BE2C (cell line): ENCODE measurements around the gene FAM114A1.
"Not testable (repeated sequence)": the region's sequence is repeated elsewhere in the genome, so short reads cannot be mapped to it uniquely, and the experiment has no call there.

Source experiments
- DNase-seq: peaks from one replicate; pipeline ENCODE4 v3.0.0-alpha.2; 2020
- H3K27me3 ChIP-seq: fragments of 250-450 bp; sonication (Bioruptor Pico); 2 replicates; pipeline ENCODE4 v1.5.1; 2020; ENCODE audit warnings: mild to moderate bottlenecking
- H3K36me3 ChIP-seq: fragments of 250-450 bp; sonication (Bioruptor Pico); 2 replicates; pipeline ENCODE4 v1.5.1; 2020; ENCODE audit warnings: mild to moderate bottlenecking
- H3K4me1 ChIP-seq: fragments of 250-450 bp; sonication (Bioruptor Pico); 2 replicates; pipeline ENCODE4 v1.5.1; 2020
- H3K4me3 ChIP-seq: 2 replicates; pipeline ENCODE4 v1.5.1; 2011; ENCODE audit warnings: low read depth, low read length
- H3K9me3 ChIP-seq: fragments of 250-450 bp; sonication (Bioruptor Pico); 2 replicates; pipeline ENCODE4 v1.5.1; 2020
- TF ChIP-seq, protein P1 (sequence below): IDR thresholded peaks from 2 replicates; pipeline ENCODE4 v1.5.1; 2012; ENCODE audit warnings: mild to moderate bottlenecking, low read depth, low read length

FAM114A1 gene

DNA sequence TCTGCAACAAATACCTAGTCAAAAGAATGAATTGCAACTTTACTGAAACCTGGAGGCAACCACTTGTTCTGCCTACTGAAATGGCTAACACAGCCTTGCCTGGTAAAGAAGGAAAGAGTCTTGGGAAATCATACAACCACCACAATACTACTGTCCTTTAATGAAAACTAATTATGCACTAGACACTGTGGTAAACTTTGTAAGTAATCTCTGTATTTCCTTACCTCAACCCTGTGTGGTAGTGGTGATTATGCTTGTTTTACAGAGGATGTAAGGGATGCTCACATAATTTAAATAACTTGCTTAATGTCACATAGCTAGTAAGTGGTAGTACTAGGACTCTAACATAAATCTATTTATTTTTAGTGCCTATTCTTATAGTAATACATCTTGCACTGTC, 119.9 kb downstream of the FAM114A1 start:
- TF ChIP-seq, protein P1, sequence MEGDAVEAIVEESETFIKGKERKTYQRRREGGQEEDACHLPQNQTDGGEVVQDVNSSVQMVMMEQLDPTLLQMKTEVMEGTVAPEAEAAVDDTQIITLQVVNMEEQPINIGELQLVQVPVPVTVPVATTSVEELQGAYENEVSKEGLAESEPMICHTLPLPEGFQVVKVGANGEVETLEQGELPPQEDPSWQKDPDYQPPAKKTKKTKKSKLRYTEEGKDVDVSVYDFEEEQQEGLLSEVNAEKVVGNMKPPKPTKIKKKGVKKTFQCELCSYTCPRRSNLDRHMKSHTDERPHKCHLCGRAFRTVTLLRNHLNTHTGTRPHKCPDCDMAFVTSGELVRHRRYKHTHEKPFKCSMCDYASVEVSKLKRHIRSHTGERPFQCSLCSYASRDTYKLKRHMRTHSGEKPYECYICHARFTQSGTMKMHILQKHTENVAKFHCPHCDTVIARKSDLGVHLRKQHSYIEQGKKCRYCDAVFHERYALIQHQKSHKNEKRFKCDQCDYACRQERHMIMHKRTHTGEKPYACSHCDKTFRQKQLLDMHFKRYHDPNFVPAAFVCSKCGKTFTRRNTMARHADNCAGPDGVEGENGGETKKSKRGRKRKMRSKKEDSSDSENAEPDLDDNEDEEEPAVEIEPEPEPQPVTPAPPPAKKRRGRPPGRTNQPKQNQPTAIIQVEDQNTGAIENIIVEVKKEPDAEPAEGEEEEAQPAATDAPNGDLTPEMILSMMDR, result no peak
- Histone ChIP-seq H3K4me3 (no peak overlapping the region), H3K4me1 (peaks cover 12% of the 10 kb centered on the region), H3K9me3 (no peaks in the 10 kb centered on the region), H3K36me3 (no peaks in the 10 kb centered on the region), H3K27me3 (no peaks in the 10 kb centered on the region)
- DNase-seq, result no peak

DNA sequence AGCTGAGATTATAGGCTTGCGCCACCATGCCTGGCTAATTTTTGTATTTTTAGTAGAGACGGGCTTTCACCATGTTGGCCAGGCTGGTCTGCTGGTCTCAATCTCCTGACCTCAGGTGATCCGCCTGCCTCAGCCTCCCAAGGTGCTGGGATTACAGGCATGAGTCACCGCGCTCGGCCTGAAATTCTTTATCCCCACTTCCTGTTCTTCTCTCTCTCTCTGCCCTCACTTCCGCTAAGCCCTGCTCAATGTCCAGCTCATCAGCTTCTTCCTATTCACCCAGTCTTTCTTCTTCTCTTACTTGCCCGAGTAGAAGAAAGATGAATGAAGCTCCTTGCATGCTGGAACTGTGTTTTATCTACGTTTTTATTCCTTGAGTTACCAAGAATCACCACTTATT, 120.7 kb downstream of the FAM114A1 start:
- H3K27me3 ChIP-seq, H3K4me1 ChIP-seq, H3K9me3 ChIP-seq, H3K36me3 ChIP-seq, H3K4me3 ChIP-seq, DNase-seq: not testable (repeated sequence)

DNA sequence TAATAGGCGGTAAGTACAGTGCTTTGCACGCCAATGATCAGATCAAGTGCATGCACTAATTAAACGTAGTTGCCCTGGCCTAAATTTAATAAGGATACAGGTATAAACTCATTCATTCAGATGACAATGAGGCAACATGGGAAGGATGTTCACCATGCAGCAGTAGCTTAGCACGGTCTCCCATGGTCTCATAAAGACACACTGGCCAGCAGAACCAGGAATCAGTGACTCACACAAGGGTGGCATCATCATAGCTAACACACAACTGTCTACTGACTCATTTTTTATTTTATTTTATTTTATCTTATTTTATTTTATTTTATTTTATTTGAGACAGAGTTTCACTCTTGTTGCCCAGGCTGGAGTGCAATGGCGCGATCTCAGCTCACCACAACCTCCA, 121.9 kb downstream of the FAM114A1 start:
- DNase-seq, result no peak
- Histone ChIP-seq H3K4me1 (peaks cover 1% of the 10 kb centered on the region; the same call in 1 of the 2 replicates), H3K27me3 (no peaks in the 10 kb centered on the region), H3K9me3 (no peaks in the 10 kb centered on the region), H3K4me3 (no peak overlapping the region), H3K36me3 (no peaks in the 10 kb centered on the region)
- TF ChIP-seq, protein P1, result no peak

DNA sequence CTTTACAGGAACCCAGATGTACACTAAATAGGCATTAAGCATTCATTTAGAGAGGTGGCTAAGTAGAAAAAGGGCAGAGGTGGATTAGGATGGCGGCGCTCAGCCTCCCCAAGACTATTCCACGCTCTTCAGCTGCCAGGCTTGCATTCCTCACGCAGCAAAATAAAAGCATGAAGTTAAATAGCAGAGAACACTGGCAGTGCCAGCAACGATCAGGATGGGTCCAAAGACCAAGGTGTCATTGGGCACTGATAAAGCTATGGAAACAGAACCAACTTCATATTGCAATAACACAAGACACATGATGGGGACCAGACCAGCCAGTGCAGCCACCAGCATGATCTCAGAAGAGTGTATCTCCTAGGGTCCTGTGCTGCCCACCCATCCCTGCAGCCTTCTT, 122.6 kb downstream of the FAM114A1 start:
- H3K36me3 ChIP-seq, result no peaks in the 10 kb centered on the region
- DNase-seq, result no peak
- TF ChIP-seq, protein P1, result no peak
- no peak overlapping the region for H3K4me3 ChIP-seq
- H3K4me1 ChIP-seq, result no peaks in the 10 kb centered on the region
- H3K27me3 ChIP-seq, result no peaks in the 10 kb centered on the region
- no peaks in the 10 kb centered on the region for H3K9me3 ChIP-seq

DNA sequence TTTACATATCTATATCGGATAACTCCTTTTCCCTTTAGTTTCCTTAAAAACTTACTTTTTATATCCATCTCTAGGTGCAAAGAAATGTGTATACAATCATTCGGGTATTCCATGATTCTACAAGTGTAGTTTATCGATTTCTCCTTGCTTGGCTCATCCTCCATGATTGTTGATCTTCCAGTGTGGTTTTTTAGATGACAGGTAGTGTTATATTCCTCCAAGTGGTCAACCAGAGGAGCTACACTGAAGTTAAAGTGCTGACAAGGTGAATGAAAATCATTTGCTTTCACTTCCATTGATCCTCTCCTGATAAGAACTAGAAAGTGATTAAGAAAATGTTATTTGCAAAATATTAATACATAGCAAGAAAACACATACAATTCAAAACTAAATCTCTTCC, 126.1 kb downstream of the FAM114A1 start:
- DNase-seq, result no peak
- Histone ChIP-seq H3K9me3 (no peaks in the 10 kb centered on the region), H3K27me3 (no peaks in the 10 kb centered on the region), H3K4me1 (no peaks in the 10 kb centered on the region), H3K36me3 (no peaks in the 10 kb centered on the region), H3K4me3 (no peak overlapping the region)
- TF ChIP-seq, protein P1, result peak; percentile 28

DNA sequence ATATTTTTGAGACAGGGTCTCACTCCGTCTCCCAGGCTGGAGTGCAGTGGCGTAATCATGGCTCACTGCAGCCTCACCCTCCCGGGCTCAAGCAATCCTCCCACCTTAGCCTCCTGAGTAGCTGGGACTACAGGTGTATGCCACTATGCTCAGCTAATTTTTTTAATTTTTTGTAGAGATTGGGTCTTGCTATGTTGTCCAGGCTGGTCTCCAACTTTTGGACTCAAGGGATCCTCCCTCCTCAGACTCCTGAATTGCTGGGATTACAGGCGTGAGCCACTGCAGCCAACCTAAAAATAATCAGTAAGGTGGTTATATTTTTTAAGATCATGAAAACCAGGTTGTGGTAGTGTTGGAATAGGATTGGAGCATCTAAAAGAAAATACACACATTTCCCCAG, 126.5 kb downstream of the FAM114A1 start:
- Histone ChIP-seq H3K36me3 (no peaks in the 10 kb centered on the region), H3K4me1 (no peaks in the 10 kb centered on the region), H3K27me3 (no peaks in the 10 kb centered on the region), H3K9me3 (no peaks in the 10 kb centered on the region), H3K4me3 (no peak overlapping the region)
- TF ChIP-seq, protein P1, result no peak
- DNase-seq, result no peak
